H9 (cell line): ENCODE data around the gene NUDT21. TPM values are rescaled to one million over a fixed set of nuclear protein-coding genes. Genes with fewer than 3 reads are reported as not detected.
A peak's percentile ranks its signal among the peaks of the same experiment; 100 is the strongest.

Experiments
- DNase-seq: peaks from one replicate; pipeline ENCODE4 v3.0.0-alpha.2; 2017
- H2AFZ ChIP-seq: one replicate; pipeline ENCODE4 v1.6.1; 2013; ENCODE audit warnings: mild to moderate bottlenecking, low read length, control low read depth, moderate library complexity
- H2AK5ac ChIP-seq: 2 replicates; pipeline ENCODE4 v1.6.1; 2013; ENCODE audit warnings: low read length, control low read depth, mixed read lengths; ENCODE audit not compliant: insufficient read length
- H2BK120ac ChIP-seq: one replicate; pipeline ENCODE4 v1.6.1; 2013; ENCODE audit warnings: low read depth, mild to moderate bottlenecking, low read length, control low read depth, inconsistent platforms; ENCODE audit not compliant: poor library complexity, severe bottlenecking
- H2BK12ac ChIP-seq: 2 replicates; pipeline ENCODE4 v1.6.1; 2013; ENCODE audit warnings: low read length, control low read depth, mixed read lengths, low read depth; ENCODE audit not compliant: insufficient read length
- H2BK15ac ChIP-seq: 2 replicates; pipeline ENCODE4 v1.6.1; 2013; ENCODE audit warnings: low read depth, low read length, control low read depth
- H2BK20ac ChIP-seq: one replicate; pipeline ENCODE4 v1.6.1; 2013; ENCODE audit warnings: low read depth, mild to moderate bottlenecking, low read length, control low read depth, inconsistent platforms; ENCODE audit not compliant: poor library complexity, severe bottlenecking
- H2BK5ac ChIP-seq: 2 replicates; pipeline ENCODE4 v1.6.1; 2013; ENCODE audit warnings: low read length, control low read depth, mixed read lengths; ENCODE audit not compliant: insufficient read length
- H3K14ac ChIP-seq: 2 replicates; pipeline ENCODE4 v1.6.1; 2013; ENCODE audit warnings: low read length, control low read depth; ENCODE audit not compliant: insufficient read depth
- H3K18ac ChIP-seq: 2 replicates; pipeline ENCODE4 v1.6.1; 2013; ENCODE audit warnings: low read depth, mild to moderate bottlenecking, mixed read lengths, low read length, control low read depth; ENCODE audit not compliant: insufficient read length
- H3K23ac ChIP-seq: 2 replicates; pipeline ENCODE4 v1.6.1; 2013; ENCODE audit warnings: low read length, control low read depth, mixed read lengths, low read depth; ENCODE audit not compliant: insufficient read length
- H3K23me2 ChIP-seq: 2 replicates; pipeline ENCODE4 v1.6.1; 2013; ENCODE audit warnings: low read depth, mild to moderate bottlenecking, mixed read lengths, low read length, control low read depth; ENCODE audit not compliant: insufficient read length, poor library complexity, severe bottlenecking
- H3K27ac ChIP-seq: 2 replicates; pipeline ENCODE4 v1.5.1; 2013; ENCODE audit warnings: low read length, control low read depth, mixed read lengths, low read depth; ENCODE audit not compliant: insufficient read length
- H3K27me3 ChIP-seq: 2 replicates; pipeline ENCODE4 v1.6.1; 2013; ENCODE audit warnings: low read length, control low read depth, inconsistent platforms; ENCODE audit not compliant: insufficient read depth
- H3K4ac ChIP-seq: 2 replicates; pipeline ENCODE4 v1.6.1; 2013; ENCODE audit warnings: low read depth, mild to moderate bottlenecking, control low read depth, inconsistent platforms, low read length, moderate library complexity
- H3K4me1 ChIP-seq: 2 replicates; pipeline ENCODE4 v1.6.1; 2013; ENCODE audit warnings: low read length, control low read depth, inconsistent platforms; ENCODE audit not compliant: insufficient read depth
- H3K4me2 ChIP-seq: 2 replicates; pipeline ENCODE4 v1.6.1; 2013; ENCODE audit warnings: low read length, control low read depth, mixed read lengths; ENCODE audit not compliant: insufficient read length, insufficient read depth
- H3K56ac ChIP-seq: 2 replicates; pipeline ENCODE4 v1.6.1; 2013; ENCODE audit warnings: low read depth, mild to moderate bottlenecking, mixed read lengths, low read length, control low read depth; ENCODE audit not compliant: insufficient read length
- H3K79me1 ChIP-seq: 2 replicates; pipeline ENCODE4 v1.6.1; 2013; ENCODE audit warnings: low read depth, mild to moderate bottlenecking, moderate library complexity, low read length, control low read depth, inconsistent platforms; ENCODE audit not compliant: insufficient read depth, poor library complexity, severe bottlenecking
- H3K79me2 ChIP-seq: 2 replicates; pipeline ENCODE4 v1.6.1; 2013; ENCODE audit warnings: low read length, control low read depth, inconsistent platforms; ENCODE audit not compliant: insufficient read depth
- H3K9ac ChIP-seq: 2 replicates; pipeline ENCODE4 v1.6.1; 2013; ENCODE audit warnings: low read length, control low read depth, mixed read lengths; ENCODE audit not compliant: insufficient read length; ENCODE audit errors: extremely low read depth
- H3K9me3 ChIP-seq: one replicate; pipeline ENCODE4 v1.6.1; 2013; ENCODE audit warnings: low read depth, low read length, inconsistent platforms; ENCODE audit not compliant: control insufficient read depth
- H3T11ph ChIP-seq: one replicate; pipeline ENCODE4 v1.6.1; 2013; ENCODE audit warnings: mild to moderate bottlenecking, low read length, control low read depth, inconsistent platforms
- H4K20me1 ChIP-seq: one replicate; pipeline ENCODE4 v1.6.1; 2013; ENCODE audit not compliant: control insufficient read depth, insufficient read length, insufficient read depth
- H4K5ac ChIP-seq: 2 replicates; pipeline ENCODE4 v1.6.1; 2013; ENCODE audit warnings: low read depth, mild to moderate bottlenecking, mixed read lengths, low read length, control low read depth; ENCODE audit not compliant: insufficient read length
- H4K8ac ChIP-seq: replicated peaks from 2 replicates; pipeline ENCODE4 v1.6.1; 2013; ENCODE audit warnings: low read length, control low read depth, mixed read lengths, low read depth; ENCODE audit not compliant: insufficient read length
- H4K91ac ChIP-seq: 2 replicates; pipeline ENCODE4 v1.6.1; 2013; ENCODE audit warnings: low read depth, mild to moderate bottlenecking, moderate library complexity, mixed read lengths, low read length, control low read depth; ENCODE audit not compliant: insufficient read length
- H3K27ac Mint-ChIP-seq, 3 experiments: 2 replicates in 2 of 3; 3 replicates in 1 of 3; pipeline ENCODE4 v1.8.0; 2020 to 2021; ENCODE audit warnings: mixed read lengths in 3 of 3, mild to moderate bottlenecking in 1 of 3, moderate library complexity in 1 of 3
- H3K27me3 Mint-ChIP-seq: 2 replicates; pipeline ENCODE4 v1.8.0; 2021; ENCODE audit warnings: low read depth, mild to moderate bottlenecking, moderate library complexity, mixed read lengths
- H3K36me3 Mint-ChIP-seq, 3 experiments: 2 replicates in 2 of 3; 3 replicates in 1 of 3; pipeline ENCODE4 v1.8.0; 2020 to 2021; ENCODE audit warnings: low read depth in 3 of 3, mixed read lengths in 3 of 3; ENCODE audit not compliant: insufficient read depth in 1 of 3
- H3K4me1 Mint-ChIP-seq, 2 experiments: 2 replicates each; pipeline ENCODE4 v1.8.0; 2020; ENCODE audit warnings: mixed read lengths in 2 of 2
- H3K4me3 Mint-ChIP-seq, 2 experiments: 2 replicates in 1 of 2; 3 replicates in 1 of 2; pipeline ENCODE4 v1.8.0; 2020 to 2021; ENCODE audit warnings: mild to moderate bottlenecking in 2 of 2, mixed read lengths in 2 of 2, moderate library complexity in 1 of 2
- H3K9me3 Mint-ChIP-seq, 2 experiments: 2 replicates in 1 of 2; 3 replicates in 1 of 2; pipeline ENCODE4 v1.8.0; 2020; ENCODE audit warnings: mild to moderate bottlenecking in 2 of 2, mixed read lengths in 2 of 2, moderate library complexity in 1 of 2
- WGBS: extraction: QIAGEN DNeasy Blood & Tissue Kit; methylation state at CpG from one replicate; pipeline ENCODE4 v1.1.7; 2013; ENCODE audit warnings: missing lambda C conversion rate, low lambda C conversion rate, mixed read lengths; ENCODE audit not compliant: insufficient read length; ENCODE audit errors: extremely low coverage; 5-methylcytosine and 5-hydroxymethylcytosine counted together
- total RNA-seq: library from RNA; stranded (reverse); gene quantifications from 2 replicates; pipeline ENCODE4 v1.2.1, GENCODE V29; 2021
- TF ChIP-seq, protein P1 (sequence below): fragments of 200-600 bp; sonication (generic); conservative IDR thresholded peaks from 3 replicates; pipeline ENCODE4 v1.8.0; 2021; ENCODE audit warnings: antibody characterized with exemption, mild to moderate bottlenecking

Gene NUDT21
- total RNA-seq, 1 experiment from 2014 or later: 276 TPM

DNA sequence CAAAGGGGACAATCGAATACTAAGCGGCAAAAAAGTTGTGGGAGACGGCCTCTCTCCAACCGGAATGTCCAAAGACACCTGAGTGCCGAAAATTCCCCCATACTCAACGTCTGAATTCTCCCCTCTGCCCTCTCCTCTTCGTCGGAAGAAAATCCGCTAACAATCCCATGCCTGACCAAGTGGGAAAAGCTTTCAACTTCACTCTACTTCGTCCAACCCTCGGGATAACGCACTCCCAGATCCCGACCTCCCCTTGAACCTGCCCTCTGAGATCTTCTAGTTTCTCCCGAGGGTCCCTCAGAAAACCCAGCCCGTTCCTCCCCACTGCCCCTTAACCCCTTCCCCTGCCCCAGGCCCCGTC is 26.7 kb downstream of the NUDT21 start:
- H3K27me3 ChIP-seq: no peaks in the 10 kb centered on the region; the same call in 1 of the 2 replicates
- H2AK5ac ChIP-seq: no peak overlapping the region
- peak overlapping the region; percentile 1 for H3K23ac ChIP-seq
- H4K20me1 ChIP-seq: no peaks in the 10 kb centered on the region
- H3K14ac ChIP-seq: no peak overlapping the region
- peak overlapping the region in 1 of 3 experiments; percentile 13; a peak in 2 of 7 replicates for H3K27ac Mint-ChIP-seq
- no peak overlapping the region for H4K8ac ChIP-seq
- no peak overlapping the region for H3K18ac ChIP-seq
- peaks cover 17% of the 10 kb centered on the region for H3K27me3 Mint-ChIP-seq
- H3K36me3 Mint-ChIP-seq: no peaks in the 10 kb centered on the region; a peak in 2 of 7 replicates
- no peak overlapping the region for H2AFZ ChIP-seq
- no peak overlapping the region for H3K27ac ChIP-seq
- no peaks in the 10 kb centered on the region for H3K9me3 ChIP-seq
- peak overlapping the region; percentile 74 for H3K9ac ChIP-seq
- H3K79me2 ChIP-seq: peaks cover 2% of the 10 kb centered on the region; the same call in 1 of the 2 replicates
- H3K4me3 Mint-ChIP-seq: peak overlapping the region; percentile 85 to 95
- no peak overlapping the region for H2BK15ac ChIP-seq
- no peaks in the 10 kb centered on the region for H3K9me3 Mint-ChIP-seq
- H3K56ac ChIP-seq: no peak overlapping the region
- no peak overlapping the region for H2BK12ac ChIP-seq
- no CpG with 5 or more reads among the region's 16 CpGs for whole genome bisulfite sequencing
- no peak overlapping the region for H4K5ac ChIP-seq
- TF ChIP-seq, protein P1, sequence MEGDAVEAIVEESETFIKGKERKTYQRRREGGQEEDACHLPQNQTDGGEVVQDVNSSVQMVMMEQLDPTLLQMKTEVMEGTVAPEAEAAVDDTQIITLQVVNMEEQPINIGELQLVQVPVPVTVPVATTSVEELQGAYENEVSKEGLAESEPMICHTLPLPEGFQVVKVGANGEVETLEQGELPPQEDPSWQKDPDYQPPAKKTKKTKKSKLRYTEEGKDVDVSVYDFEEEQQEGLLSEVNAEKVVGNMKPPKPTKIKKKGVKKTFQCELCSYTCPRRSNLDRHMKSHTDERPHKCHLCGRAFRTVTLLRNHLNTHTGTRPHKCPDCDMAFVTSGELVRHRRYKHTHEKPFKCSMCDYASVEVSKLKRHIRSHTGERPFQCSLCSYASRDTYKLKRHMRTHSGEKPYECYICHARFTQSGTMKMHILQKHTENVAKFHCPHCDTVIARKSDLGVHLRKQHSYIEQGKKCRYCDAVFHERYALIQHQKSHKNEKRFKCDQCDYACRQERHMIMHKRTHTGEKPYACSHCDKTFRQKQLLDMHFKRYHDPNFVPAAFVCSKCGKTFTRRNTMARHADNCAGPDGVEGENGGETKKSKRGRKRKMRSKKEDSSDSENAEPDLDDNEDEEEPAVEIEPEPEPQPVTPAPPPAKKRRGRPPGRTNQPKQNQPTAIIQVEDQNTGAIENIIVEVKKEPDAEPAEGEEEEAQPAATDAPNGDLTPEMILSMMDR: no peak
- H2BK20ac ChIP-seq: no peak overlapping the region
- peaks cover 39 to 46% of the 10 kb centered on the region in 2 experiments for H3K4me1 Mint-ChIP-seq
- peaks cover 7% of the 10 kb centered on the region; the same call in 1 of the 2 replicates for H3K4me1 ChIP-seq
- no peak overlapping the region for H2BK5ac ChIP-seq
- H3K4me2 ChIP-seq: peak overlapping the region; percentile 100
- H3K4ac ChIP-seq: no peak overlapping the region
- no peak overlapping the region for H3T11ph ChIP-seq
- no peak for DNase-seq
- H4K91ac ChIP-seq: no peak overlapping the region
- peaks cover 3% of the 10 kb centered on the region for H3K79me1 ChIP-seq
- no peak overlapping the region for H2BK120ac ChIP-seq
- peaks cover 7% of the 10 kb centered on the region for H3K23me2 ChIP-seq
